ENCODE results near the gene ACAN.

DNA sequence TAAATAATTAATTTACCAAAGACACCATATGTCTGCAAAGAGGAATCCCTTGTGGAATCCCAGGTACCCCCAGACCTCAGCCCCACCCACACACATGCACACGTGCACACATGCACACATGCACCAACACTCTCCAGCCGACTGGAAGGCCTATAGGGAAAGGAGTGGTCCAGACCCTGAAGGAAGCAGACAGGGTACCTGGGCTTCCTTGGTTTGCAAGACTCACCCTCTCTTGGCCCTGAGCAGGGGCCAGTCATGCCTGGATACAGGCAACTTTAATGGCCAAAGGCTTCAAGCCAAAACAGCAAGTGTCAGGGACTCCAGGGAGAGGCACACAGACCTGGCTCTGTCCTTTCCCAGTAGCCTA, 101.0 kb downstream of the ACAN start:
- TF ChIP-seq, protein P1, sequence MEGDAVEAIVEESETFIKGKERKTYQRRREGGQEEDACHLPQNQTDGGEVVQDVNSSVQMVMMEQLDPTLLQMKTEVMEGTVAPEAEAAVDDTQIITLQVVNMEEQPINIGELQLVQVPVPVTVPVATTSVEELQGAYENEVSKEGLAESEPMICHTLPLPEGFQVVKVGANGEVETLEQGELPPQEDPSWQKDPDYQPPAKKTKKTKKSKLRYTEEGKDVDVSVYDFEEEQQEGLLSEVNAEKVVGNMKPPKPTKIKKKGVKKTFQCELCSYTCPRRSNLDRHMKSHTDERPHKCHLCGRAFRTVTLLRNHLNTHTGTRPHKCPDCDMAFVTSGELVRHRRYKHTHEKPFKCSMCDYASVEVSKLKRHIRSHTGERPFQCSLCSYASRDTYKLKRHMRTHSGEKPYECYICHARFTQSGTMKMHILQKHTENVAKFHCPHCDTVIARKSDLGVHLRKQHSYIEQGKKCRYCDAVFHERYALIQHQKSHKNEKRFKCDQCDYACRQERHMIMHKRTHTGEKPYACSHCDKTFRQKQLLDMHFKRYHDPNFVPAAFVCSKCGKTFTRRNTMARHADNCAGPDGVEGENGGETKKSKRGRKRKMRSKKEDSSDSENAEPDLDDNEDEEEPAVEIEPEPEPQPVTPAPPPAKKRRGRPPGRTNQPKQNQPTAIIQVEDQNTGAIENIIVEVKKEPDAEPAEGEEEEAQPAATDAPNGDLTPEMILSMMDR (IDR thresholded peaks at IDR 0.05; ENCODE audit: extremely low read depth in 1 of 2, insufficient read depth in 1 of 2, low read depth in 1 of 2, low read length in 2 of 2) = no peak
- TF ChIP-seq EZH2 (IDR thresholded peaks at IDR 0.05; ENCODE audit: borderline replicate concordance, low read depth, low read length, severe bottlenecking) (no peak), POLR2AphosphoS5 (IDR thresholded peaks at IDR 0.05; ENCODE audit: insufficient read depth, low read depth, low read length) (no peak), POLR2A (IDR thresholded peaks at IDR 0.05; ENCODE audit: low read depth, low read length) (no peak), FOS (IDR thresholded peaks at IDR 0.05; ENCODE audit: borderline replicate concordance, insufficient read depth, low read length) (no peak), MYC (IDR thresholded peaks at IDR 0.05; ENCODE audit: low read depth, low read length) (no peak), GATA2 (IDR thresholded peaks at IDR 0.05; ENCODE audit: insufficient read depth, insufficient read length, low read depth, low read length) (no peak)
- TF ChIP-seq, protein P2, sequence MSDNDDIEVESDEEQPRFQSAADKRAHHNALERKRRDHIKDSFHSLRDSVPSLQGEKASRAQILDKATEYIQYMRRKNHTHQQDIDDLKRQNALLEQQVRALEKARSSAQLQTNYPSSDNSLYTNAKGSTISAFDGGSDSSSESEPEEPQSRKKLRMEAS (IDR thresholded peaks at IDR 0.05; ENCODE audit: insufficient read depth, insufficient read length) = no peak
